GM13976 (cell line): ENCODE results near the gene DNAJC15.
"Not testable (repeated sequence)": the region's sequence is repeated elsewhere in the genome, so short reads cannot be mapped to it uniquely, and the experiment has no call there.

Source experiments
- DNase-seq: peaks from one replicate; pipeline ENCODE4 v3.0.0; 2012; ENCODE audit warnings: low spot score
- in situ Hi-C: fragments of 300-500 bp; cut with MboI; formaldehyde crosslinking; loops from one replicate; pipeline ENCODE4 v1.12.0; 2022; ENCODE audit warnings: low sequenced_read_pairs, mixed read lengths, inconsistent platforms; ENCODE audit not compliant: unreplicated experiment
- TF ChIP-seq, protein P1 (sequence below): IDR thresholded peaks from 2 replicates; pipeline ENCODE4 v1.5.1; 2012; ENCODE audit warnings: borderline replicate concordance, mild to moderate bottlenecking; ENCODE audit not compliant: insufficient read depth; ENCODE audit errors: extremely low read depth, missing control alignments, control extremely low read depth

Gene DNAJC15

DNA sequence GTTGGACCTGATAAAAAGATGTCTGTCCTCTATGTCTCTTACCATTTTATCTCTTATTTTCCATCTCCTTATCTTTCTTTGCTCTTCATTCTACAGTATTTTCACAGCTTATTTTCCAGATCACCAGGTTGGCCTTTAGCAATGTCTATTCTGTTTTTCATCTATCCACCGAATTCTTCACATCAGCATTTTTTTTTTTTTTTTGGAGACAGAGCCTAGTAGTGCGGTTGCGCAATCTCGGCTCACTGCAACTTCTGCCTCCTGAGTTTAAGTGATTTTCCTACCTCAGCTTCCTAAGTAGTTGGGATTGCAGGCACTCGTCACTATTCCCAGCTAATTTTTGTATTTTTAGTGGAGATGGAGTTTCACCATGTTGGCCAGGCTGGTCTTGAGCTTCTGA is 49.0 kb downstream of the DNAJC15 start:
- DNase-seq: no peak
- in situ Hi-C loops: no loop called here
- TF ChIP-seq, protein P1, sequence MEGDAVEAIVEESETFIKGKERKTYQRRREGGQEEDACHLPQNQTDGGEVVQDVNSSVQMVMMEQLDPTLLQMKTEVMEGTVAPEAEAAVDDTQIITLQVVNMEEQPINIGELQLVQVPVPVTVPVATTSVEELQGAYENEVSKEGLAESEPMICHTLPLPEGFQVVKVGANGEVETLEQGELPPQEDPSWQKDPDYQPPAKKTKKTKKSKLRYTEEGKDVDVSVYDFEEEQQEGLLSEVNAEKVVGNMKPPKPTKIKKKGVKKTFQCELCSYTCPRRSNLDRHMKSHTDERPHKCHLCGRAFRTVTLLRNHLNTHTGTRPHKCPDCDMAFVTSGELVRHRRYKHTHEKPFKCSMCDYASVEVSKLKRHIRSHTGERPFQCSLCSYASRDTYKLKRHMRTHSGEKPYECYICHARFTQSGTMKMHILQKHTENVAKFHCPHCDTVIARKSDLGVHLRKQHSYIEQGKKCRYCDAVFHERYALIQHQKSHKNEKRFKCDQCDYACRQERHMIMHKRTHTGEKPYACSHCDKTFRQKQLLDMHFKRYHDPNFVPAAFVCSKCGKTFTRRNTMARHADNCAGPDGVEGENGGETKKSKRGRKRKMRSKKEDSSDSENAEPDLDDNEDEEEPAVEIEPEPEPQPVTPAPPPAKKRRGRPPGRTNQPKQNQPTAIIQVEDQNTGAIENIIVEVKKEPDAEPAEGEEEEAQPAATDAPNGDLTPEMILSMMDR: no peak

- in situ Hi-C loops: no loop called here
- DNase-seq: no peak
- TF ChIP-seq, protein P1: no peak
Observed at GRCh38 chr13:43074824-43075510, 51.6 kb downstream of the DNAJC15 start.

- in situ Hi-C loops, DNase-seq: not testable (repeated sequence)
Observed at GRCh38 chr13:43075511-43075902, 52.1 kb downstream of the DNAJC15 start.

- in situ Hi-C loops: no loop called here
- DNase-seq: no peak
- TF ChIP-seq, protein P1: no peak
Observed at GRCh38 chr13:43077046-43077445, 53.7 kb downstream of the DNAJC15 start.

DNA sequence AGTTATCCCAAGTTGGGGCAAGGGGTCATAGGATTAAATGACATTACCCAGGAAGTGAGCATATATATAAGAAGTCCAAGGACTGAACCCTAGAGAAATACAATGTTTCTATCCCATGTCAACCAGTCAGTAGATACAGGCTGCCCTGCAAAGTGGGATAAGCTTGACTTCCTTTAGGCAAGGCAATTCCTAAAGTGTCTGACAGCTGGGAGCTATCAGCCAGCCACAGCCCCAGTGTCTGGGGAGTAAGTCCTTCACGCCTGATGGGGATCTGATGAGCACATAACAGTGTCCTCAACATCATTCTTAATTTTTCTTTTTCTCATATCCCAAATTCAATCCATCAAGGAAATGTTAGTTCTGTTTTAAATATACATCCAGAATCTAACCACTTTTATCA is 54.1 kb downstream of the DNAJC15 start:
- TF ChIP-seq, protein P1: no peak
- no peak for DNase-seq
- in situ Hi-C loops: no loop called here

DNA sequence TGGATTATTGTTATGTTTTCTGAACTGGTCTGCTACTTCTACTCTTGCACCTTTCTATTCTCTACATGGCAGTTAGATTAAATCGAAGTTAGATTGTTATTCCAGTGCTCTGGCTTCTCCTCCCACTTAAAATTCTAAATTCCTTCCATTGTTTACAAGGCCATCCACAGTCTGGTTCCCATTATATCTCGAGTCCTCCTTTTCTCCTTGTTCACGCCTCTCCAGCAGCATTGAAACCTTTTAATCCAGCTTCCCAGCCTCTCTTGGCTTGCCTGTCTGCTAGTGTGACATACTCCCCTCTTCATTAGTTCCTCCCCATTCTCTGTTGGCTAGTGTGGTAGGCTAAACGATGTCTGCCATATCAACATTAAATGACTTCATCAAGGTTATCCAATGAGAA is 54.5 kb downstream of the DNAJC15 start:
- in situ Hi-C loops: no loop called here
- no peak for DNase-seq
- TF ChIP-seq, protein P1: no peak

GRCh38 chr13:43078399-43078798 is 55.0 kb downstream of the DNAJC15 start:
- TF ChIP-seq, protein P1: no peak
- in situ Hi-C loops: no loop called here
- no peak for DNase-seq
